ENCODE results near the gene FKBP2.

DNA sequence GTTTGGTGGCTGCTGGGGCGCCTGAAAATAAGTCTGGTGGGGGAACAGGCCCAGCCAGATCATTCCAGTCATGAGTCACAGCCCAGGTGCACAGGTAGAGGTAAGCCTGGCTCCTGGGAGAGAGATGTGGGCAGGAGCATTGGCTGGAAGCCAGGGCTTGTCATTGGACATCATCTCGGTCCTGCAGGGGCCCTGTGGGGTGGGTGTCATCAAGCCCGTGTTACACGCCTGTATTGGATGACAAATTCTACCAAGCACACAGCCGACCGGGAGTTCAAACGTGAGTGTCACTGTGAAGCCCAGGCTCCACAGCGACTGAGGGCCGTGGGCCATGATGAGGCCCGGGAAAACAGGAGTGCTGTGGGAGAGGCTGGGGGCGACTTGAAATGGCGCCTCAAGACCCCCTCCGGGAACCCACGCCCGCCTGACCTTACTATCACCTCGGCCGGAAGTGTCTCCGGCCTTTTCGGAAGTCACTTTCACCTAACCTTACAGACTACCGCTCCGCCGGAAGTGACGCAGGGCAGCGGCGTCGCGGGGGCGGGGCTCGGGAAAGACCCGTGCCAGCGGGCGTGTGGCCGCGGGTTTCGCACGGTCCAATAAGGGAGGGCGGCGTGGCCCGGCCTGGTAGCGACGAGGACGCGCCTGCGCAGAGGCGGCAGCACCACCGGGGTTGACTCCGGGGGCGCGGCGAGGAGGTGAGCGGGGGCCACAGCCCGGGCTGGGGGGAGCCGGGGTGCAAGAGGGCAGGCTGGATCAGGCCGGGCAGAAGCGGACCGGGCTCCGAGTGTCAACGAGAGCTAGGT is at the start of gene FKBP2:
- TF ChIP-seq, protein P1, sequence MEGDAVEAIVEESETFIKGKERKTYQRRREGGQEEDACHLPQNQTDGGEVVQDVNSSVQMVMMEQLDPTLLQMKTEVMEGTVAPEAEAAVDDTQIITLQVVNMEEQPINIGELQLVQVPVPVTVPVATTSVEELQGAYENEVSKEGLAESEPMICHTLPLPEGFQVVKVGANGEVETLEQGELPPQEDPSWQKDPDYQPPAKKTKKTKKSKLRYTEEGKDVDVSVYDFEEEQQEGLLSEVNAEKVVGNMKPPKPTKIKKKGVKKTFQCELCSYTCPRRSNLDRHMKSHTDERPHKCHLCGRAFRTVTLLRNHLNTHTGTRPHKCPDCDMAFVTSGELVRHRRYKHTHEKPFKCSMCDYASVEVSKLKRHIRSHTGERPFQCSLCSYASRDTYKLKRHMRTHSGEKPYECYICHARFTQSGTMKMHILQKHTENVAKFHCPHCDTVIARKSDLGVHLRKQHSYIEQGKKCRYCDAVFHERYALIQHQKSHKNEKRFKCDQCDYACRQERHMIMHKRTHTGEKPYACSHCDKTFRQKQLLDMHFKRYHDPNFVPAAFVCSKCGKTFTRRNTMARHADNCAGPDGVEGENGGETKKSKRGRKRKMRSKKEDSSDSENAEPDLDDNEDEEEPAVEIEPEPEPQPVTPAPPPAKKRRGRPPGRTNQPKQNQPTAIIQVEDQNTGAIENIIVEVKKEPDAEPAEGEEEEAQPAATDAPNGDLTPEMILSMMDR (IDR thresholded peaks at IDR 0.05 in 4 of 5, conservative IDR thresholded peaks at IDR 0.05 in 1 of 5) = no peak
- TF ChIP-seq POLR2A (IDR thresholded peaks at IDR 0.05) = peak; percentile 97 to 98

Data from gastrocnemius medialis (tissue), 4 donors.